NCI-H1092 treated with DMSO at 0.1 percent for 48 hours (cell line): ENCODE data around the gene COX6B2.
"Not testable (repeated sequence)": the region's sequence is repeated elsewhere in the genome, so short reads cannot be mapped to it uniquely, and the experiment has no call there.

Experiments used
- DNase-seq: peaks from one replicate; lab custom pipeline; 2025; lab: John Stamatoyannopoulos, UW

The COX6B2 gene

GRCh38 chr19:55354698-55355212 lies at the start of gene COX6B2:
Gene COX6B2, minus strand, starts transcription at chr19:55354719. Its CDS starts 198 bp downstream, at chr19:55354521.
- DNase-seq, result no peak

GRCh38 chr19:55402509-55402908 lies 48.0 kb upstream of the COX6B2 start:
- no peak for DNase-seq

- DNase-seq, result not testable (repeated sequence)
Observed at GRCh38 chr19:55401390-55401789, 46.9 kb upstream of the COX6B2 start.

GRCh38 chr19:55400281-55401087 lies 46.0 kb upstream of the COX6B2 start:
- DNase-seq, result no peak

GRCh38 chr19:55398200-55398925 lies 43.8 kb upstream of the COX6B2 start:
- no peak for DNase-seq

GRCh38 chr19:55392820-55393761 lies 38.6 kb upstream of the COX6B2 start:
- DNase-seq, result no peak

- no peak for DNase-seq
Observed at GRCh38 chr19:55391702-55392615, 37.4 kb upstream of the COX6B2 start.

GRCh38 chr19:55391191-55391670 lies 36.7 kb upstream of the COX6B2 start:
- DNase-seq, result no peak

- no peak for DNase-seq
Observed at GRCh38 chr19:55390461-55390880, 36.0 kb upstream of the COX6B2 start.

- no peak for DNase-seq
Observed at GRCh38 chr19:55389386-55390317, 35.1 kb upstream of the COX6B2 start.

- no peak for DNase-seq
Observed at GRCh38 chr19:55387736-55388497, 33.4 kb upstream of the COX6B2 start.

GRCh38 chr19:55386493-55386971 lies 32.0 kb upstream of the COX6B2 start:
- DNase-seq, result no peak

GRCh38 chr19:55385724-55386492 lies 31.4 kb upstream of the COX6B2 start, which contains the start of gene RPL28:
Gene RPL28, plus strand, starts transcription at chr19:55385932. Its CDS starts 426 bp downstream, at chr19:55386358.
- peak; percentile 95 for DNase-seq

GRCh38 chr19:55384920-55385723 lies 30.6 kb upstream of the COX6B2 start:
- DNase-seq, result peak; percentile 94

GRCh38 chr19:55384131-55384919 lies 29.8 kb upstream of the COX6B2 start, which contains the start of gene TMEM238:
Gene TMEM238, minus strand, starts transcription at chr19:55384292. Its CDS starts 33 bp downstream, at chr19:55384259.
- DNase-seq, result peak; percentile 59
